Loucy (cell line): Measurements from ENCODE around the gene SMIM5.

Experiments used
- CTCF ChIP-seq: fragments of 200-600 bp; sonication (generic); conservative IDR thresholded peaks from 2 replicates; pipeline ENCODE4 v1.5.1; 2014; ENCODE audit warnings: mild to moderate bottlenecking, antibody characterized with exemption, low read length
- EZH2phosphoT487 ChIP-seq: fragments of 200-600 bp; IDR thresholded peaks from 2 replicates; pipeline ENCODE4 v1.6.1; 2018; ENCODE audit warnings: antibody characterized with exemption, mild to moderate bottlenecking, moderate library complexity, borderline replicate concordance

DNA sequence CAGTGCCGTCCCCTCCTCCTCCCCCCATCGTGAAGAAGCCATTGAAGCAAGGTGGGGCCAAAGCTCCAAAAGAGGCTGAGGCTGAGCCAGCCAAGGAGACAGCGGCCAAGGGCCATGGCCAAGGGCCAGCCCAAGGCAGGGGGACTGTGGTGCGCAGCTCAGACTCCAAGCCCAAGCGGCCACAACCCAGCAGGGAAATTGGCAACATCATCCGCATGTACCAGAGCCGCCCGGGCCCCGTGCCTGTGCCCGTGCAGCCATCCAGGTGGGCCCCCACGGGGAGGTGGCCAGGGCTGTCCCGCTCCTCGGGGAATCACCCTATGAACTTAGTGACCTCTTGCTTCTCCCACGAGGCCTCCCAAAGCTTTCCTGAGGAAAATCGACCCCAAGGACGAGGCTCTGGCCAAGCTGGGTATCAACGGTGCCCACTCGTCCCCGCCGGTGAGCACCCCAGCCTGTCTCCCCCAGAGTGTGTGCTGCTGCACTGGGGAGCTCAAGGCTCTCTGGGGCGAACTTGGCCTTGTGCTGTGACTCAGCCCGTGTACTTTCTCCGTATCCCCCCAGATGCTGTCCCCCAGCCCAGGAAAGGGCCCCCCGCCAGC is 16.6 kb upstream of the SMIM5 start:
- TF ChIP-seq CTCF (no peak), EZH2phosphoT487 (no peak)
